GM23248 (cell line): Measurements from ENCODE around the gene APBA3. TPM values are rescaled to one million over a fixed set of nuclear protein-coding genes. Genes with fewer than 3 reads are reported as not detected.

Experiments used
- DNase-seq: peaks from one replicate; pipeline ENCODE4 v3.0.0-alpha.2; 2015
- H2AFZ ChIP-seq: fragments of 200-600 bp; sonication (generic); 2 replicates; pipeline ENCODE4 v1.6.1; 2016; ENCODE audit warnings: antibody characterized with exemption
- H3F3A ChIP-seq: fragments of 200-600 bp; sonication (generic); 2 replicates; pipeline ENCODE4 v1.6.1; 2016; ENCODE audit warnings: mild to moderate bottlenecking, antibody characterized with exemption, mixed run types; ENCODE audit not compliant: insufficient read depth
- H3K27ac ChIP-seq: fragments of 200-600 bp; sonication (generic); 2 replicates; pipeline ENCODE4 v1.5.1; 2016; ENCODE audit warnings: mild to moderate bottlenecking
- H3K27me3 ChIP-seq: fragments of 200-600 bp; sonication (generic); replicated peaks from 2 replicates; pipeline ENCODE4 v1.6.1; 2016; ENCODE audit warnings: mild to moderate bottlenecking; ENCODE audit not compliant: insufficient read depth
- H3K36me3 ChIP-seq: fragments of 200-600 bp; sonication (generic); 2 replicates; pipeline ENCODE4 v1.6.1; 2016; ENCODE audit warnings: low read depth, mild to moderate bottlenecking
- H3K4me1 ChIP-seq: fragments of 200-600 bp; sonication (generic); 2 replicates; pipeline ENCODE4 v1.6.1; 2016; ENCODE audit warnings: mild to moderate bottlenecking; ENCODE audit not compliant: insufficient read depth
- H3K4me2 ChIP-seq: fragments of 200-600 bp; sonication (generic); one replicate; pipeline ENCODE4 v1.6.1; 2016; ENCODE audit warnings: mild to moderate bottlenecking; ENCODE audit not compliant: unreplicated experiment
- H3K4me3 ChIP-seq: fragments of 200-600 bp; sonication (generic); 2 replicates; pipeline ENCODE4 v1.5.1; 2016; ENCODE audit warnings: mild to moderate bottlenecking
- H3K79me2 ChIP-seq: fragments of 200-600 bp; sonication (generic); 2 replicates; pipeline ENCODE4 v1.6.1; 2016; ENCODE audit warnings: mild to moderate bottlenecking; ENCODE audit not compliant: insufficient read depth
- H3K9ac ChIP-seq: fragments of 200-600 bp; sonication (generic); 2 replicates; pipeline ENCODE4 v1.6.1; 2016; ENCODE audit warnings: mild to moderate bottlenecking
- H3K9me2 ChIP-seq: fragments of 200-600 bp; sonication (generic); 2 replicates; pipeline ENCODE4 v1.6.1; 2016; ENCODE audit warnings: mixed run types, mild to moderate bottlenecking, moderate library complexity; ENCODE audit not compliant: insufficient read depth
- H3K9me3 ChIP-seq: fragments of 200-600 bp; sonication (generic); one replicate; pipeline ENCODE4 v1.6.1; 2017; ENCODE audit warnings: low read depth
- H4K20me1 ChIP-seq: fragments of 200-600 bp; sonication (generic); 2 replicates; pipeline ENCODE4 v1.6.0; 2016; ENCODE audit not compliant: insufficient read depth
- EZH2 ChIP-seq: fragments of 200-600 bp; sonication (generic); IDR thresholded peaks from 2 replicates; pipeline ENCODE4 v1.6.1; 2018; ENCODE audit warnings: antibody characterized with exemption, mild to moderate bottlenecking; ENCODE audit not compliant: insufficient read depth, poor library complexity, severe bottlenecking
- EZH2phosphoT487 ChIP-seq: fragments of 200-600 bp; sonication (generic); IDR thresholded peaks from 2 replicates; pipeline ENCODE4 v1.6.1; 2018; ENCODE audit warnings: antibody characterized with exemption, moderate library complexity, mild to moderate bottlenecking, low read depth; ENCODE audit not compliant: insufficient read depth
- WGBS, 2 experiments: methylation state at CpG; one replicate each; pipeline ENCODE4 v1.1.6; 2015 to 2017; ENCODE audit warnings: low lambda C conversion rate in 2 of 2, low coverage in 1 of 2; ENCODE audit errors: missing lambda C conversion rate in 2 of 2; 5-methylcytosine and 5-hydroxymethylcytosine counted together
- in situ Hi-C: fragments of 300-500 bp; cut with MboI; formaldehyde crosslinking; loops from 2 replicates; pipeline ENCODE4 v1.15.0; 2020
- polyA plus RNA-seq: library from polyadenylated mRNA; unstranded; fragments of >200 nt; fragmentation: Nextera tagmentation; extraction: Ambion mirVana; gene quantifications from 2 replicates; pipeline ENCODE4 v1.2.1, GENCODE V29; 2016
- total RNA-seq: library from RNA; depleted of rRNA; stranded (reverse); fragments of >200 nt; shearing (Covaris generic); gene quantifications from 2 replicates; pipeline ENCODE4 v1.2.3, GENCODE V29; 2014

Gene APBA3
- total and polyA plus RNA-seq, 2 experiments from 2014 or later, result 16.9 to 28.3 TPM

GRCh38 chr19:3753631-3754410 is 7.7 kb downstream of the APBA3 start:
- Histone ChIP-seq H3K4me1 (no peaks in the 10 kb centered on the region), H3K9me3 (no peaks in the 10 kb centered on the region), H3K4me2 (no peak overlapping the region), H3K9me2 (no peaks in the 10 kb centered on the region), H3K4me3 (no peak overlapping the region), H3K36me3 (peaks cover 4% of the 10 kb centered on the region; the same call in 1 of the 2 replicates), H3K79me2 (peaks cover 2% of the 10 kb centered on the region; the same call in 1 of the 2 replicates), H3K27me3 (no peaks in the 10 kb centered on the region), H4K20me1 (no peaks in the 10 kb centered on the region), H2AFZ (no peak overlapping the region), H3F3A (no peaks in the 10 kb centered on the region), H3K27ac (no peak overlapping the region), H3K9ac (no peak overlapping the region)
- in situ Hi-C loops, result no loop called here
- DNase-seq, result no peak
- WGBS, 2 experiments, result 93 to 94% methylated on average over 27 to 51 of the region's 51 CpGs
- TF ChIP-seq EZH2 (no peak), EZH2phosphoT487 (no peak)

DNA sequence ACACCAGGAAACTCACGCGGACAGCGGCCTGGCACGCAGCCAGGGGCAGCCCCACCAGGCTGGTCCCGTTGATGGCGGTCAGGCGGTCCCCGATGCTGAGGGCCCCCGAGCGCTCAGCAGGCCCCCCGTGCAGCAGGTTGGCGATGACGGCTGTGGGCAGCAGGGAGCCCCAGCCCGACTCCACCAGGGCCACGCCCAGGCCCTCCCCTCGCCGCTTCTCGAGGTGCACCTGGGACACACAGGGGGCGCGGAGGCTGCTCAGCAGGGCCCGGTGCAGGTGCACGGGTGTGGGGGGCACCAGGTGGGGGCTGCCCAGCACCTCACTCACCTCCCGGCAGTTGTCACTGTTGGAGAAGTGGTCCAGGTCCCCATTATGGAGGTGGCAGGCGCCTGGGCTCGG is 9.0 kb downstream of the APBA3 start:
- Histone ChIP-seq H3F3A (no peaks in the 10 kb centered on the region), H3K27ac (no peak overlapping the region), H3K9me2 (no peaks in the 10 kb centered on the region), H3K9me3 (no peaks in the 10 kb centered on the region), H3K4me3 (no peak overlapping the region), H3K27me3 (no peaks in the 10 kb centered on the region), H3K79me2 (no peaks in the 10 kb centered on the region; the same call in 1 of the 2 replicates), H2AFZ (no peak overlapping the region), H3K9ac (no peak overlapping the region), H3K4me1 (no peaks in the 10 kb centered on the region), H3K36me3 (peaks cover 4% of the 10 kb centered on the region; the same call in 1 of the 2 replicates), H4K20me1 (no peaks in the 10 kb centered on the region), H3K4me2 (no peak overlapping the region)
- no peak for DNase-seq
- WGBS, 2 experiments, result 84 to 85% methylated on average over 17 to 24 of the region's 25 CpGs
- no peak for TF ChIP-seq EZH2phosphoT487
- TF ChIP-seq EZH2, result no peak
- in situ Hi-C loops, result no loop called here

DNA sequence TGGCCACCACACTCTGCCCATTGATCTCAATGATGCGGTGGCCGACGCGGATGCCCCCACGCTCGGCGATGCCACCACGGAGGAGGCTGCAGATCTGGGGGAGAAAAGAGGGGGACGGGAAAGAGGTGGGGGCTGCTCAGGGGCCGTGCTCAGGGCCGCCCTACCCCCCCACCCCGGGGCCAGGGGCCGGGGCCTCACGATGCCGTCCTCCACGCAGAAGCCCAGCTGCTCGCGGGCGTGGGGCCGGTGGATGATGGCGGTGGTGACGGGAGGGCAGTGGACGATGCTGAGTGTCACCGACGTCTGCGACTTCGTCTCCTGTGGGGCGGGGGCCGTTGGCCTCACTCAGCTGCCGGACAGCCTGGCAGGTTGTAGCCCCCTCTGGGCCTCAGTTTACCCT is 10.3 kb downstream of the APBA3 start:
- Histone ChIP-seq H3K4me2 (no peak overlapping the region), H3K79me2 (no peaks in the 10 kb centered on the region; the same call in 1 of the 2 replicates), H3K9me2 (no peaks in the 10 kb centered on the region), H3K4me3 (no peak overlapping the region), H3K36me3 (0 out of 2 replicates have a peak, but pooled peaks cover 4% of the 10 kb centered on the region), H3K9ac (no peak overlapping the region), H3F3A (no peaks in the 10 kb centered on the region), H4K20me1 (no peaks in the 10 kb centered on the region), H3K27ac (no peak overlapping the region), H3K9me3 (no peaks in the 10 kb centered on the region), H3K4me1 (no peaks in the 10 kb centered on the region), H3K27me3 (no peaks in the 10 kb centered on the region), H2AFZ (no peak overlapping the region)
- no peak for DNase-seq
- no peak for TF ChIP-seq EZH2phosphoT487
- no peak for TF ChIP-seq EZH2
- 80 to 94% methylated on average over 2 to 30 of the region's 30 CpGs for WGBS, 2 experiments
- in situ Hi-C loops, result no loop called here

DNA sequence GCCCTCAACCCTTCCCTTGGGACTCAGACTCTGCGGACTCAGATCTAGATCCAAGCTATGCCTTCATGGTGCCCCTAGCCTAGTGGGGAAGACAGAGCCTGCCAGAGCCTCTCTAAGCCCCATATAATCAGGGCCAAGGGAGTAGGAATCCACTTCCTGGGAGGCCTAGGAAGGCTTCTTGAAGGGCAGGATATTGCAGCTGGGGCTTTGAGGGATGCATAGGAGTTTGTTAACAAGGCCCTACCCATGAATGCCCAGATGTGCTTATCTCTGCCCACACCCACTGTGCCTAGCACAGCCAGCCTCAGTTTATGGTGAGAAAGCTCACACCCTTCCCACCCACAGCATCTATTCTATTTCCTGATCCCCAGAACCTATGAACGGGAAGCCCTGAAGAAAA is 11.3 kb downstream of the APBA3 start:
- Histone ChIP-seq H3K9me2 (no peaks in the 10 kb centered on the region), H3K4me2 (no peak overlapping the region), H3K4me3 (no peak overlapping the region), H2AFZ (no peak overlapping the region), H3K9ac (no peak overlapping the region), H3K9me3 (no peaks in the 10 kb centered on the region), H4K20me1 (no peaks in the 10 kb centered on the region), H3K4me1 (no peaks in the 10 kb centered on the region), H3K27ac (no peak overlapping the region), H3K36me3 (0 out of 2 replicates have a peak, but pooled peaks cover 4% of the 10 kb centered on the region), H3K79me2 (no peaks in the 10 kb centered on the region; the same call in 1 of the 2 replicates), H3F3A (no peaks in the 10 kb centered on the region), H3K27me3 (no peaks in the 10 kb centered on the region)
- TF ChIP-seq EZH2phosphoT487 (no peak), EZH2 (no peak)
- DNase-seq, result no peak
- in situ Hi-C loops, result no loop called here
- WGBS, 2 experiments, result 92 to 100% methylated on average over 2 of the region's 2 CpGs
